ENCODE data around the gene FARS2. TPM values are rescaled to one million over a fixed set of nuclear protein-coding genes. Genes with fewer than 3 reads are reported as not detected.

Gene FARS2
- total RNA-seq, 1 experiment from 2014 or later, result 13.8 TPM

GRCh38 chr6:5723841-5724691 is 462.8 kb downstream of the FARS2 start:
- DNase-seq (ENCODE audit: low read depth, low spot score), result no peak
- no peaks in the 10 kb centered on the region for H3K36me3 ChIP-seq (ENCODE audit: control insufficient read depth in 1 of 2, insufficient read depth in 2 of 2, low read length in 2 of 2)
- no TSS peak for BruUV-seq (replicated peaks)
- no peaks in the 10 kb centered on the region for H3K79me2 ChIP-seq (ENCODE audit: insufficient read depth, low read length)
- TF ChIP-seq POLR2AphosphoS5 (IDR thresholded peaks at IDR 0.05; ENCODE audit: low read depth, low read length) (no peak), ELF1 (IDR thresholded peaks at IDR 0.05; ENCODE audit: borderline replicate concordance, low read depth) (no peak), YY1 (IDR thresholded peaks at IDR 0.05; ENCODE audit: extremely low read depth, insufficient replicate concordance, low read depth, low read length) (no peak), ZFX (IDR thresholded peaks at IDR 0.05) (no peak)
- H3K27ac ChIP-seq (ENCODE audit: low read depth, low read length), result no peak overlapping the region
- no peaks in the 10 kb centered on the region for H4K20me1 ChIP-seq (ENCODE audit: insufficient read depth)
- no peak for ATAC-seq
- ChIA-PET CTCF (no interaction called here), POLR2A (no interaction called here), RAD21 (ENCODE audit: low non-redundant PET in 1 of 2, low total read pairs in 2 of 2, uncharacterized antibody in 2 of 2, unreplicated experiment in 2 of 2) (no interaction called here)
- no peak overlapping the region for H3K9ac ChIP-seq (ENCODE audit: low read length)
- H3K4me3 ChIP-seq (replicated peaks in 1 of 2; ENCODE audit: low read depth in 1 of 2, low read length in 2 of 2), result no peak overlapping the region
- H3K27me3 ChIP-seq (ENCODE audit: insufficient read depth, low read length), result no peaks in the 10 kb centered on the region
- no peak overlapping the region for H3K4me2 ChIP-seq (ENCODE audit: low read length)
- no peak overlapping the region for H2AFZ ChIP-seq (ENCODE audit: low read depth, low read length, poor library complexity, severe bottlenecking)
- peaks cover 0 to 4% of the 10 kb centered on the region in 2 experiments; a peak in 1 of 4 replicates for H3K4me1 ChIP-seq (ENCODE audit: control insufficient read depth in 1 of 2, insufficient read depth in 2 of 2, low read length in 2 of 2)
- intact Hi-C loops (cut with micrococcal nuclease), result no loop called here
- H3K9me2 ChIP-seq (ENCODE audit: insufficient read depth), result no peaks in the 10 kb centered on the region
- H3K9me3 ChIP-seq (ENCODE audit: control insufficient read depth in 1 of 2, insufficient read depth in 1 of 2, low read depth in 1 of 2, low read length in 2 of 2), result no peaks in the 10 kb centered on the region

GRCh38 chr6:5724911-5725310 is 463.6 kb downstream of the FARS2 start:
- RAD21 ChIA-PET (ENCODE audit: low non-redundant PET in 1 of 2, low total read pairs in 2 of 2, uncharacterized antibody in 2 of 2, unreplicated experiment in 2 of 2), result no interaction called here

More at GRCh38 chr6:5724911-5725310, 463.6 kb downstream of the FARS2 start:
- CTCF ChIA-PET, result no interaction called here
- H3K27ac ChIP-seq (ENCODE audit: low read depth, low read length), result no peak overlapping the region
- H3K36me3 ChIP-seq (ENCODE audit: control insufficient read depth in 1 of 2, insufficient read depth in 2 of 2, low read length in 2 of 2), result no peaks in the 10 kb centered on the region
- TF ChIP-seq SRF (IDR thresholded peaks at IDR 0.05; ENCODE audit: low read depth) (no peak), ZFX (IDR thresholded peaks at IDR 0.05) (no peak), EGR1 (IDR thresholded peaks at IDR 0.05; ENCODE audit: low read depth) (no peak)
- H2AFZ ChIP-seq (ENCODE audit: low read depth, low read length, poor library complexity, severe bottlenecking), result no peak overlapping the region
- no peaks in the 10 kb centered on the region for H3K79me2 ChIP-seq (ENCODE audit: insufficient read depth, low read length)
- POLR2A ChIA-PET, result no interaction called here
- H3K4me1 ChIP-seq (ENCODE audit: control insufficient read depth in 1 of 2, insufficient read depth in 2 of 2, low read length in 2 of 2), result peaks cover 0 to 5% of the 10 kb centered on the region in 2 experiments; a peak in 1 of 4 replicates
- no peak overlapping the region for H3K4me2 ChIP-seq (ENCODE audit: low read length)
- intact Hi-C loops (cut with micrococcal nuclease), result no loop called here
- no peak overlapping the region for H3K4me3 ChIP-seq (replicated peaks in 1 of 2; ENCODE audit: low read depth in 1 of 2, low read length in 2 of 2)
- H3K9me2 ChIP-seq (ENCODE audit: insufficient read depth), result no peaks in the 10 kb centered on the region
- no peak overlapping the region for H3K9ac ChIP-seq (ENCODE audit: low read length)
- BruUV-seq (replicated peaks), result no TSS peak
- ATAC-seq (no peak), DNase-seq (ENCODE audit: low read depth, low spot score) (no peak)
- no peaks in the 10 kb centered on the region for H3K9me3 ChIP-seq (ENCODE audit: control insufficient read depth in 1 of 2, insufficient read depth in 1 of 2, low read depth in 1 of 2, low read length in 2 of 2)
- no peaks in the 10 kb centered on the region for H3K27me3 ChIP-seq (ENCODE audit: insufficient read depth, low read length)
- H4K20me1 ChIP-seq (ENCODE audit: insufficient read depth), result no peaks in the 10 kb centered on the region

Measured in HCT116 (cell line).